ENCODE measurements around the gene UBALD2.
"Not testable (repeated sequence)": the region's sequence is repeated elsewhere in the genome, so short reads cannot be mapped to it uniquely, and the experiment has no call there.

UBALD2 gene

GRCh38 chr17:76239538-76240274 is 25.4 kb upstream of the UBALD2 start:
- no peak for TF ChIP-seq CTCF (conservative IDR thresholded peaks at IDR 0.05; ENCODE audit: low read depth, low read length)
- H3K4me3 ChIP-seq (ENCODE audit: low read length): peak overlapping the region; percentile 29
- no peak for DNase-seq (ENCODE audit: low read depth)

- TF ChIP-seq CTCF (conservative IDR thresholded peaks at IDR 0.05; ENCODE audit: low read depth, low read length): no peak
- DNase-seq (ENCODE audit: low read depth): no peak
- H3K4me3 ChIP-seq (ENCODE audit: low read length): peak within 1 kb of the TSS; percentile 60
These were observed 24.5 kb upstream of the UBALD2 start, which contains the start of gene RNF157 for GRCh38 chr17:76240461-76241203. TSS of gene RNF157 (minus strand) at chr17:76240493. CDS start at chr17:76240240, 253 bp downstream.

GRCh38 chr17:76241204-76241538 is 24.0 kb upstream of the UBALD2 start:
- no peak for DNase-seq (ENCODE audit: low read depth)
- H3K4me3 ChIP-seq (ENCODE audit: low read length): peak overlapping the region; percentile 60

GRCh38 chr17:76241691-76242255 is 23.4 kb upstream of the UBALD2 start:
- no peak for TF ChIP-seq CTCF (conservative IDR thresholded peaks at IDR 0.05; ENCODE audit: low read depth, low read length)
- H3K4me3 ChIP-seq (ENCODE audit: low read length): no peak overlapping the region
- no peak for DNase-seq (ENCODE audit: low read depth)

More at GRCh38 chr17:76241204-76241538, 24.0 kb upstream of the UBALD2 start:
- TF ChIP-seq CTCF (conservative IDR thresholded peaks at IDR 0.05; ENCODE audit: low read depth, low read length): no peak

GRCh38 chr17:76243826-76244679 is 21.1 kb upstream of the UBALD2 start:
- no peak for DNase-seq (ENCODE audit: low read depth)
- H3K4me3 ChIP-seq (ENCODE audit: low read length): no peak overlapping the region
- no peak for TF ChIP-seq CTCF (conservative IDR thresholded peaks at IDR 0.05; ENCODE audit: low read depth, low read length)

GRCh38 chr17:76244721-76245120 is 20.4 kb upstream of the UBALD2 start:
- not testable (repeated sequence) for H3K4me3 ChIP-seq (ENCODE audit: low read length); DNase-seq (ENCODE audit: low read depth)
